GM23248 (cell line): ENCODE data around the gene TMOD3.

ENCODE experiments used
- EZH2 ChIP-seq: fragments of 200-600 bp; sonication (generic); IDR thresholded peaks from 2 replicates; pipeline ENCODE4 v1.6.1; 2018; ENCODE audit warnings: antibody characterized with exemption, mild to moderate bottlenecking; ENCODE audit not compliant: insufficient read depth, poor library complexity, severe bottlenecking
- EZH2phosphoT487 ChIP-seq: fragments of 200-600 bp; sonication (generic); IDR thresholded peaks from 2 replicates; pipeline ENCODE4 v1.6.1; 2018; ENCODE audit warnings: antibody characterized with exemption, moderate library complexity, mild to moderate bottlenecking, low read depth; ENCODE audit not compliant: insufficient read depth

- TF ChIP-seq EZH2, result no peak
- TF ChIP-seq EZH2phosphoT487, result no peak
Observed at GRCh38 chr15:51938286-51938685, 108.8 kb downstream of the TMOD3 start.
